GM12891 (cell line): ENCODE results near the gene TXNL4A.

ENCODE experiments used
- PAX5 ChIP-seq: IDR thresholded peaks from 2 replicates; pipeline ENCODE4 v1.6.1; 2011; ENCODE audit warnings: low read length, moderate library complexity, mild to moderate bottlenecking; ENCODE audit not compliant: insufficient read depth, severe bottlenecking
- POLR2A ChIP-seq: IDR thresholded peaks from 2 replicates; pipeline ENCODE4 v1.6.1; 2011; ENCODE audit warnings: low read depth, low read length, control low read depth
- POLR2AphosphoS5 ChIP-seq: IDR thresholded peaks from 2 replicates; pipeline ENCODE4 v1.6.1; 2011; ENCODE audit warnings: low read depth, low read length, control low read depth
- POU2F2 ChIP-seq: IDR thresholded peaks from 2 replicates; pipeline ENCODE4 v1.6.1; 2011; ENCODE audit warnings: low read depth, mild to moderate bottlenecking, control low read depth, low read length, moderate library complexity
- SPI1 ChIP-seq: IDR thresholded peaks from 2 replicates; pipeline ENCODE4 v1.6.1; 2011; ENCODE audit warnings: low read depth, low read length, control low read depth
- TAF1 ChIP-seq: IDR thresholded peaks from 2 replicates; pipeline ENCODE4 v1.6.1; 2011; ENCODE audit warnings: low read depth, low read length, control low read depth

DNA sequence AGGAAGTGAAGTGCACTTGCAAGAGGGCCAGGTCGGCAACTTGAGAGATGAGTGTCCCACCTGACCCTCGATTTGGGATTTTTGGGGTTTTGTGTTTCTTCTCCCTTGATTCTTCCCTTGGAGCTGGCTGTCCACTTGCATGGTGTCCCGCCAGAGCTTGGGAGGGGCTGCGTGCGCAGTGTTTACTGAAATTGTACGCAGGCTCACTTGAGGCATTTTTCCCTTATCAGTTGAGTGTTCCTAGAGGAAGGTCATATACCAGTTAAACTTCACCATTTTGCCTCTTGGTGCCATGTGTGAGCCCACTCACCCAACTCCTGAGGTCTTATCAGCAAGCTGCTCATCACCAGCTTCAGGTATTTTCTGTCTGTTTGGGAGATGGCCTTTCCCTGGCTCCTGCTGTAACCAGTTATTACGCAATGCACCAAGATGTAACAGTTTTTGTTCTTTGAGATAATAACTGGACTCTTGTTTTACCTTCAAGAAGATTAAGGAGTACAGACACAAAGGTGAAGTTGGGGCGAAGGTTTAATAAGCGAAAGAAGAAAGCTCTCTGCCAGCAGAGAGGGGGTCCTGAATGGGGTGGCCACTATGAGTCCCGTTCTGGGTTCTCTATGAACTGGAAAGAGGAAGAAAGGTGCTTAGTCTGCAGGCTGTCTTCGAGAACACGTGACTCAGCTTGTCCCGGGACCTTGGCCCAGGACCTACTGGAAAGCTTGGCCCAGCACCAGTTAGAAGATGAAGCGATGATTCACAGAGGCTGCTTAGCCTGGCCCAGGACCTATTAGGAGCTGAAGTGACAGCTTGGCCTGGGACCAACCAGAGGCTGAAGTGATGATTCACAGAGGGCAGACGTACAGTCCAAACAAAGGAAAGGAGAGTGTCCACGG lies 21.5 kb upstream of the TXNL4A start:
- TF ChIP-seq POLR2A: no peak
- no peak for TF ChIP-seq POLR2AphosphoS5
- TF ChIP-seq TAF1: no peak
- no peak for TF ChIP-seq POU2F2
- TF ChIP-seq SPI1: no peak
- no peak for TF ChIP-seq PAX5
